Measurements from ENCODE around the gene CACNB4.

CACNB4 gene

GRCh38 chr2:151983221-151983620 lies 115.6 kb downstream of the CACNB4 start:
- no peak for DNase-seq (ENCODE audit: low read depth, low spot score)
- H3K27ac ChIP-seq: no peak overlapping the region

GRCh38 chr2:151981886-151982285 lies 117.0 kb downstream of the CACNB4 start:
- no peak overlapping the region for H3K27ac ChIP-seq
- DNase-seq (ENCODE audit: low read depth, low spot score): no peak

- H3K27ac ChIP-seq: no peak overlapping the region
- no peak for DNase-seq (ENCODE audit: low read depth, low spot score)
Observed at GRCh38 chr2:151979694-151980093, 119.2 kb downstream of the CACNB4 start.

GRCh38 chr2:151978709-151979108 lies 120.1 kb downstream of the CACNB4 start:
- H3K27ac ChIP-seq: no peak overlapping the region
- DNase-seq (ENCODE audit: low read depth, low spot score): no peak

GRCh38 chr2:151977631-151978030 lies 121.2 kb downstream of the CACNB4 start:
- DNase-seq (ENCODE audit: low read depth, low spot score): no peak
- no peak overlapping the region for H3K27ac ChIP-seq

- H3K27ac ChIP-seq: no peak overlapping the region
- no peak for DNase-seq (ENCODE audit: low read depth, low spot score)
Observed at GRCh38 chr2:151976945-151977353, 121.9 kb downstream of the CACNB4 start.

GRCh38 chr2:151975460-151976414 lies 123.1 kb downstream of the CACNB4 start:
- DNase-seq (ENCODE audit: low read depth, low spot score): no peak
- H3K27ac ChIP-seq: no peak overlapping the region

GRCh38 chr2:151974988-151975387 lies 123.9 kb downstream of the CACNB4 start:
- no peak overlapping the region for H3K27ac ChIP-seq
- no peak for DNase-seq (ENCODE audit: low read depth, low spot score)

GRCh38 chr2:151973901-151974199 lies 125.0 kb downstream of the CACNB4 start:
- H3K27ac ChIP-seq: no peak overlapping the region
- no peak for DNase-seq (ENCODE audit: low read depth, low spot score)

GRCh38 chr2:151973013-151973900 lies 125.6 kb downstream of the CACNB4 start:
- H3K27ac ChIP-seq: no peak overlapping the region
- no peak for DNase-seq (ENCODE audit: low read depth, low spot score)

GRCh38 chr2:151972241-151973012 lies 126.4 kb downstream of the CACNB4 start:
- no peak for DNase-seq (ENCODE audit: low read depth, low spot score)
- H3K27ac ChIP-seq: no peak overlapping the region

- no peak overlapping the region for H3K27ac ChIP-seq
- no peak for DNase-seq (ENCODE audit: low read depth, low spot score)
Observed at GRCh38 chr2:151971301-151972051, 127.4 kb downstream of the CACNB4 start.

GRCh38 chr2:151968770-151969470 lies 129.9 kb downstream of the CACNB4 start:
- DNase-seq (ENCODE audit: low read depth, low spot score): no peak
- H3K27ac ChIP-seq: no peak overlapping the region

GRCh38 chr2:151967829-151968722 lies 130.8 kb downstream of the CACNB4 start:
- DNase-seq (ENCODE audit: low read depth, low spot score): no peak
- H3K27ac ChIP-seq: no peak overlapping the region

- no peak overlapping the region for H3K27ac ChIP-seq
- DNase-seq (ENCODE audit: low read depth, low spot score): no peak
Observed at GRCh38 chr2:151965884-151966283, 133.0 kb downstream of the CACNB4 start.

- no peak overlapping the region for H3K27ac ChIP-seq
- DNase-seq (ENCODE audit: low read depth, low spot score): no peak
Observed at GRCh38 chr2:151961558-151961957, 137.3 kb downstream of the CACNB4 start.

GRCh38 chr2:151959238-151959637 lies 139.6 kb downstream of the CACNB4 start:
- H3K27ac ChIP-seq: no peak overlapping the region
- DNase-seq (ENCODE audit: low read depth, low spot score): no peak

- no peak for DNase-seq (ENCODE audit: low read depth, low spot score)
- no peak overlapping the region for H3K27ac ChIP-seq
Observed at GRCh38 chr2:151953467-151953866, 145.4 kb downstream of the CACNB4 start.
